HG03520 (cell line): ENCODE measurements around the gene CDHR1.

Experiments used
- ATAC-seq: cut with Tn5 transposase; IDR thresholded peaks from one replicate; pipeline ENCODE4 v1.9.1; 2021; ENCODE audit warnings: mild to moderate bottlenecking, moderate library complexity; ENCODE audit not compliant: unreplicated experiment

CDHR1 gene

GRCh38 chr10:84225427-84226173 lies 31.3 kb downstream of the CDHR1 start, which contains the start of gene LRIT2:
Gene LRIT2, minus strand, starts transcription at chr10:84225544. Its CDS starts 24 bp downstream, at chr10:84225520.
- no peak for ATAC-seq

- no peak for ATAC-seq
These were observed 32.3 kb downstream of the CDHR1 start for GRCh38 chr10:84226616-84227015.

DNA sequence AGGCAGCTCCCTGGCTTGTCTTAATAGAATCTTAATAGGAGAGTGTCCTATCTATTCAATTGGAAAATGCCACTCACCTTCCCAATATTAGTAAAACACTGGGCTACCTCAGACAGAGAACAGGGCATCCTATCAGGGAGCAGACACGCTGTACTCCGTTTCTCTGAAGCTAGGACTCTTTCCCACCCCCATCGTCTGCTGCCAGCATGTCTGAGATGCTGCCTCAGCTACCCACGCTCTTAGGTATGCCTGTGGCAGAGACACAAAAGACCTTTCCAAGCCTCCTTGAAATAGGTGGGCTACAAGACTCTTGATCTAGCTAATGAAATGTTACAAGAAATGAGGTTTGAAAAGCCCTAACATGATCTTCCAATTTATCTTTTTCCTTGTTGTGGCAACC lies 33.5 kb downstream of the CDHR1 start:
- no peak for ATAC-seq

GRCh38 chr10:84230359-84230758 lies 36.0 kb downstream of the CDHR1 start:
- no peak for ATAC-seq

- no peak for ATAC-seq
These were observed 38.0 kb downstream of the CDHR1 start for GRCh38 chr10:84232376-84232775.

- ATAC-seq = no peak
These were observed 39.6 kb downstream of the CDHR1 start for GRCh38 chr10:84233940-84234339.

DNA sequence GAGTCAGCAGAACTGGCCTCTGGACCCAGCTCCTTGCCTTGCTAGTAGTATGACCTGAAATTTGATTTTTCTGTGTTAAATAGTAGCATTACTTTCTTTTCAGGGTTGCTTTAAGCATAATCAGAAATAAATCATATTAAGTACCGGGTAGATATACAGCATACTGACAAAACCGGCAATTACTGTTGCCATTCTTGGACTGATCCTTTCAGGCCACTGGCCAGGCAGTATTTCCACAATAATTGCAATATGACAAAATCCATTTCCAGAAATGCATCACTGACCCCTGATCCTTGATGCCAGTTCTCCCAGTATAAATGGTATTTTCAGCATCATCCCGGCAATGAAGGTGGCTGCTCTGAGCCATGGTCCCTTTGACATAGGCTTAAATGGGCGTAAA lies 40.1 kb downstream of the CDHR1 start:
- no peak for ATAC-seq

DNA sequence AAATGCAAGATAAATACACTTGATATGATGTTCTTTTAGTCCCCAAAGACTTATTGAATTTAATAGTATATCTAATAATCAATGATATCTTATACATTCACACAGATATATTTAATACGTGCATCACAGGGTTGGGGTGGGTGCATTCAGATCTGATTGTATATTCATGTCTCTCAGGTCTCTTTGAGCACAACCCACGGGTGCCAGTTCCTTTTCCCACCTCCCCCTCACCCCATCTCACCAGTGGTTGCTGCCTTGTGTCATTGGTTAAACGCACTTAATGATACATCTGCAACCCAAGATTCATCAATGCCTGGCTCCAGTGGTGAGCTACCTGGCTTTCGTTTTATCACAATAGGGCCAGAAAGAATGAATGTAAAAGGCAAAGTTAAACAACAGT lies 40.8 kb downstream of the CDHR1 start:
- ATAC-seq = no peak

DNA sequence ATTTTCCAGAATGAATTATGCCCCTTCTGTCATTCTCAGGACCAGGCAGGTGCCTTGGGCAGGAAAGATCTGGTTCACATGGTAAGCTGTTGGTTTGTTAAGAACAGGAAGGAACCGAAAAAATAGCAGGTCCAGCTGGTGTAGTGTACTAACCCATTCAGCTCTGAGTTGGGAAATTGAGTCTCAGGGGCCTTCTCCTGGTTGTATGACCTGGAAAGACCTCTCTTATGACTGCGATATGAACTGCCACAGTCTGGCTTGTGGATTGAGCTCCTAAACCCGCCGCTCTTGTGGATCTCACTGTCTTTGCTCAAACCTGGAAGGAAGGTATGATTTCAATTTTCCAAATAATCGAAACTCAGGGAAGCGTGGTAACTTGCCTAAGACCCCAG lies 42.5 kb downstream of the CDHR1 start:
- ATAC-seq = no peak

DNA sequence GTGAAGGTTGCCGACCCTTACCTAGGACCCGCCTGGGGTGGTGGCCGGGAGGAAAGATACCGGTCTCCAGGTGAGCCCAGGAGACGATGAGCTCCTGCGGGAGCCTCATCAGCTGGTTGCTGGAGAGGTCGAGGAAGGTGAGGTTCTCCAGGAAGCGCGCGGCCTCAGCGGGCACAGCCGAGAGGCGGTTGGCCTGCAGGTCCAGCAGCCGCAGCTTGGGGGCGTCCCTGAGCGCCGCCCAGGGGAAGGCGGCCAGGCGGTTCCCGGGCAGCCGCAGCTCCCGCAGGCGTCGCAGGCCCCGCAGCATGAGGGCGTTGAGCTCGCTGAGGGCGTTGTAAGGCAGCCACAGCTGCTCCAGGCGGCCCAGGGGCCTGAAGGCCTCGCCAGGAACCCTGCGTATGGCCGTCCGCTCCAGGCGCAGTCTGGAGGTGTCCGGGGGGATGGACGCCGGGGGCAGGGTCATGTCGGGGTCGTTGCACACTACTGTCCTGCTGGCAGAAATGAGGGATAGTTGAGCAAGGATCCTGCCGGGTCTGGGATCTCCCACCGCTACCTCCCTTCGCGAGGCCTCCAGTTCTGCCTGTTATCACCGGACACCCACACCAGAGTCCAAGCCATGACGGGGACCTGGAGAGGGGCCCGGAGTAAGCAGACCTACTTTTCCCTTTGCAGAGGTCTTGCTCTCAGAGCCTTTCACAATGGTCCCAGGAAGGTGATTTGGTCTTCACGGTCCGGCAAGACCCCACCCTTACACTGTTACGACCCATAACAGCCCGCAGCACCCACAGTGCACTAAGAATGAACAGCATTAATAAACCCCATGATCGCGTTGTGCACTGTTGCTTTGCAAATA lies 43.1 kb downstream of the CDHR1 start:
- no peak for ATAC-seq

- ATAC-seq = no peak
These were observed 44.6 kb downstream of the CDHR1 start for GRCh38 chr10:84238909-84239308.

DNA sequence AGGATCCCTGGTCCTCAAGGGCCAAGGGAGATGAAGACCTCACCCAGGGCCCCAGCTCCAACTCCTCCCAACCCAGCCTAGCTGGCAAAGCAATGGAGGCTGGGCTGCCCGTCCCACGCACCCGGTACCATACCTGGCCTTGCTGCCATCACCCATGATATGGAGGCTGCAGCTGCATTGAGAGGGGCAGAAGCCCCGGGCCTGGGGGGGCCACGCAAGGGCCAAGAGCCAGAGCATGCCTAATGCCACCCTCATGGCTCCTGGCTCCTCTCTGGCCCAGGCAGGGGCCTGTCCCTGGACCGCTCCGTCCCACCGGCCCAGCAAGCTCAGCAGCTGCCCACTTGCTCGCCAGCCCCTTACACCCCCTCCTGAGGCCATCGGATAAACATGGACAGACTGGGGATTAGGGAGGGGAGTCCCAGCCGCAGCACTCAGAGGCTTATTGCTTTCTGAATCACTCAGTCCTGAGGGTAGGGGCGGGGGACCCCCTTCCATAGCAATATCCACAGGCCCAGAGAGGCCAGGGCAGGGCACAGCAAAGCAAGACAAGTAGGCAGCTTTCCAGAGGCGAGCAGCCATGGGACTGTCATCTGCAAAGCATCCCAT lies 47.0 kb downstream of the CDHR1 start, which contains the start of gene LRIT1:
Gene LRIT1 (minus strand): TSS at position 362 of the 606 bp plus-strand sequence. CDS start 107 bp downstream, at position 255.
- no peak for ATAC-seq

DNA sequence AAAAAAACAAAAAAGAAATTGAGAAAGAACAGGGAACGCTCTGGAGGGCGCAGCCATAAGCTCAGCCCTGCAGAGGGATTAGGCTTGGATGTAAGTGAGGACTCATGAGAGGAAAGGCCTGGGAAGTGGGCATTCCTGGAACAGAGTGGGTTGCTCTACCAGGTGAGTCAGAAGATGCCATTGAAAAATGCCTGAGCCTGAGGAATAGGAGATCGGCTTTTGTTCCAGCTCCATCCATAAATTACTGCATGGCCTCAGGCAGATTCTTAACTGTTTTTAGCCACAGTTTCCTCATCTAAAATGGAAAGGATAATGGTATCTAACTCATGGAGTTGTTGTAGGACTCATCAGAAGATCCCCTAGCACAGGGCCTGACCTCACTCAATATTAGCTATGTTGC lies 49.4 kb downstream of the CDHR1 start:
- ATAC-seq = no peak

- no peak for ATAC-seq
These were observed 50.4 kb downstream of the CDHR1 start, which contains the start of gene RGR for GRCh38 chr10:84244651-84245270. Gene RGR, plus strand, starts transcription at chr10:84245053. Its CDS starts 38 bp downstream, at chr10:84245091.

DNA sequence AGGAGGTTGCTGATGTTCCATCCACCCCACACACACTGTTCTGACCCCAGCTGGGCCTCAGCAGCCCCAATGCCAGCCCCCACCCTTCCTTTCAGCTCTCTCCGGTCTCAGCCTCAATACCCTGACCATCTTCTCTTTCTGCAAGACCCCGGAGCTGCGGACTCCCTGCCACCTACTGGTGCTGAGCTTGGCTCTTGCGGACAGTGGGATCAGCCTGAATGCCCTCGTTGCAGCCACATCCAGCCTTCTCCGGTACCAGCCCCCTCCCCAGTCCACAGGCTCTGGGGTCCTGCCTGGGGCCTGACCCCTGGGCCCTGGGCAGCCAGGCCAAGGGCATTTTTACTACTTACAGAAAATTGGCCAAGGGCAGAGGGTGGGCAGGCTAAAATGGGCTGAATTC lies 53.2 kb downstream of the CDHR1 start:
- no peak for ATAC-seq

GRCh38 chr10:84248794-84249193 lies 54.5 kb downstream of the CDHR1 start:
- no peak for ATAC-seq

DNA sequence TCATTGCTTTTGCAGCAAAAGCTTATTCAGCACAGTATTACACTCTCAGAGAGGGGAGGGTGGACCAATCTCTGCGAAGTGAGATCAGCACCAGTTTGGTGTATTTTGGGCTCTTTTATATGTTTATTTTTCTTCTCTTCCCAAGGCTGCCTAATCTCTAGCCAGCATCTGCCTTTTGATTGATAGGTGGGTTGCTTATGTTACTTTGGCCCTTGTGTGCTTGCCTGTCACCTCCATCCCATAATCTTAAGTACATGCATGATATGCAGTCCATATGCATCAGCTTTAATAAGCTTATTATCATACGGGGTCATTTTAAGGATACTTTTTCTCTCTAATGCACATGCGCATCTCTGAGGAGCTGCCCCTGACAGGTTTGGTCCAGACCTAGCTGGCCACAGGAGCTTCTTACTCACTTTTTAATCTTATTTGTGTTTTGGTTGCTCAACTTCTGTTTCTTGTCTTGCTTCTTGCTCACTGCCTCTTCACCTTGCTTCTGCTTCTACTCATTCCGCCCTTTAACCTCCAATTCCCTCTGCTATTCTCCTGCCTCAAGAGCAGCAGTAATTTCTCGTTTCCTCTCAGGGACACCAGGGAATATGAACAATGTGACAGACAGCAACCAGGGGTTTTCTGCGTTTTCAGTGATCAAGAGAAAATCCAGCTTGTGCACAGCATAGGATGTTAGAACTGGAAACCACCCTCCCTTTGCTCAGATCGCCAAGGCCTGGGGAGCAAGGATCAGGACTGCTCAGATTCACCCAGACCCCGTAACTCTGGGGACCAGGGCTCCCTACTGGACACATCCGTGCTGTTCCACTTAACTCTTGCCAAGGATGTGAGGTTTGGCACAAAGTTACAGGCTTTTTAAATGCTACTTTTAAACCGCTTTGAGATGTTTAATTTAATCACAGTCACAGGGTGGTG lies 60.5 kb downstream of the CDHR1 start:
- ATAC-seq = no peak

DNA sequence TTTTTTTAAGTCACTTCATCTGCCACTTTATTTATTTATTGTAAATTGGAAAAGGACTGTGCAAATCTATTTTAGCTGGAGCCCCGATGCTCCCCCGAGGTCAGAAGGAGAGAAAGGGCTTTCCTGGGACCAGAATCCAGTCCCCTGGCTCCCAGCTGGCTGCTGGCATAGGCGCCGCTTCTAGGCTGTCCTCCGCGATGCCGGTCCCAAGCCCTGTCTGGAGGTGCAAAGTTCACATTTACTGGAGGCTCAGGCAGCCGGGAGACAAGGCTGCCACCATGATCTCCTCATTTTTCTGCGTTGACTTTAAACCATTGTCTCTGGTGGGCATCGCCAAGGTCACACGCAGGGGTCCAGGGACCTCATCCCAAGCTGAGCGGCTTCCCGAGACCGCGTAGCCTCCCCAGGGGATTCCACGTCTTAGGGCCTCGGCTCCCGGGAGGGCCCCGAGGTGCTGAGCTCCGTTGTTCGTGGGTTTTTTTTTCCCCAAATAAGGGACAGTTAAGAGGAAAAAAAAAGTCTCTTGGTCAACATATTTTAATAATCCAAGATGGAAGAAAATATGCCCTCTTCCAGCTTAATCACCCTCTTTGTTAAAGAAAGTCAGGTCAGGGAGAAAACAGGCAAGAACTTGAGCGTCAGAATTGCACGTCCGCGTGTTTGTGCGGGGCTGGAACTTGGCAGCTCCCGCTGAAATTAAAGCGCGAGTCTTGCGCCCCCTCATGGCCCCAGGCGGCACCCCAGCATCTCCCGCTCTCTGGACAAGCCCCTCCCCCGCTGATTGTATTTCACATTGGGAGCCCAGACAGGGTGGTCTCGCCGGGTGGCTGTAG lies 62.4 kb downstream of the CDHR1 start:
- peak; percentile 85 for ATAC-seq
